Measurements from ENCODE around the gene EPC2. TPM values are rescaled to one million over a fixed set of nuclear protein-coding genes. Genes with fewer than 3 reads are reported as not detected.
A peak's percentile ranks its signal among the peaks of the same experiment; 100 is the strongest.
"Not testable (repeated sequence)": the region's sequence is repeated elsewhere in the genome, so short reads cannot be mapped to it uniquely, and the experiment has no call there.

EPC2 gene
- total RNA-seq, 1 donor from 2014 or later = 6.5 TPM

DNA sequence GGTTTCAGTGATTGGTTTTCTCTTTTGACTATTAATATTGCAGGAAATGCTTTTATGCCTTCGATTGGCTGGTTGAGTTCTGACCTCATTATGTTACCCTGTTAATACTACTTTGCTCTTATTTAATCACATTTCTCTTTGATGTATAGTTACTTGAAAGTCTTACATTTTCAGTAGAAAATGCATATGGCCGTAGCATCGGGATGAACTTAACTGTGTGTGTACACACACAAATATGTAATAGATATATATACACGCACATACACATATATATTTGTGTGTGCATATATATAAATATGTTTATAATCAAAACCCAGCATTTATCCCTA, 1.6 kb downstream of the EPC2 start:
- TF ChIP-seq, protein P1, sequence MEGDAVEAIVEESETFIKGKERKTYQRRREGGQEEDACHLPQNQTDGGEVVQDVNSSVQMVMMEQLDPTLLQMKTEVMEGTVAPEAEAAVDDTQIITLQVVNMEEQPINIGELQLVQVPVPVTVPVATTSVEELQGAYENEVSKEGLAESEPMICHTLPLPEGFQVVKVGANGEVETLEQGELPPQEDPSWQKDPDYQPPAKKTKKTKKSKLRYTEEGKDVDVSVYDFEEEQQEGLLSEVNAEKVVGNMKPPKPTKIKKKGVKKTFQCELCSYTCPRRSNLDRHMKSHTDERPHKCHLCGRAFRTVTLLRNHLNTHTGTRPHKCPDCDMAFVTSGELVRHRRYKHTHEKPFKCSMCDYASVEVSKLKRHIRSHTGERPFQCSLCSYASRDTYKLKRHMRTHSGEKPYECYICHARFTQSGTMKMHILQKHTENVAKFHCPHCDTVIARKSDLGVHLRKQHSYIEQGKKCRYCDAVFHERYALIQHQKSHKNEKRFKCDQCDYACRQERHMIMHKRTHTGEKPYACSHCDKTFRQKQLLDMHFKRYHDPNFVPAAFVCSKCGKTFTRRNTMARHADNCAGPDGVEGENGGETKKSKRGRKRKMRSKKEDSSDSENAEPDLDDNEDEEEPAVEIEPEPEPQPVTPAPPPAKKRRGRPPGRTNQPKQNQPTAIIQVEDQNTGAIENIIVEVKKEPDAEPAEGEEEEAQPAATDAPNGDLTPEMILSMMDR (IDR thresholded peaks at IDR 0.05) = no peak
- peak overlapping the region in 1 of 2 donors; percentile 99 for H3K27ac ChIP-seq
- H3K27me3 ChIP-seq = no peaks in the 10 kb centered on the region
- no peaks in the 10 kb centered on the region for H3K9me3 ChIP-seq
- no peak for DNase-seq (ENCODE audit: low spot score in 2 of 2)
- peak overlapping the region; percentile 89 to 98 for H3K4me3 ChIP-seq
- H3K36me3 ChIP-seq = no peaks in the 10 kb centered on the region
- intact Hi-C loops (cut with DNase I) = loop anchor here (10.0 kb wide), 2 partner anchors 939 to 1839 kb away; partner anchors contain the start of genes MMADHC and RND3
- H3K4me1 ChIP-seq = peaks cover 0 to 14% of the 10 kb centered on the region in 2 donors

DNA sequence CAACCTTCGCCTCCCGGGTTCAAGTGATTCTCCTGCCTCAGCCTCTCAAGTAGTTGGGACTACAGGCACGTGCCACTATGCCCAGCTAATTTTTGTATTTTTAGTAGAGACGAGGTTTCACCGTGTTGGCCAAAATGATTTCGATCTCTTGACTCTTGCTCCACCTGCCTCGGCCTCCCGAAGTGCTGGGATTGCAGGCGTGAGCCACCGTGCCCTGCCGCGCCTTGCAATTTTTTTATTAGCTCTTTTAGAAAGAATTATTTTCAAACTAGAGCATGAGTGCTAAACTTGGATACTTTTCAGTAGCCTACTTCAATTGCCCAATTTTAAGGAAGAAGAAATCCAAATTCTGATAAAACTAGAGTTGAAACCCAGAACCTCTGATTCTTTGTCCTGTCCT, 3.2 kb downstream of the EPC2 start:
- H3K4me3 ChIP-seq; H3K9me3 ChIP-seq; H3K36me3 ChIP-seq; H3K27me3 ChIP-seq; DNase-seq (ENCODE audit: low spot score in 2 of 2); H3K27ac ChIP-seq: not testable (repeated sequence)
- peaks cover 0 to 23% of the 10 kb centered on the region in 2 donors for H3K4me1 ChIP-seq
- intact Hi-C loops (cut with DNase I) = loop anchor here (10.0 kb wide), 2 partner anchors 937 to 1837 kb away; partner anchors contain the start of genes MMADHC and RND3

DNA sequence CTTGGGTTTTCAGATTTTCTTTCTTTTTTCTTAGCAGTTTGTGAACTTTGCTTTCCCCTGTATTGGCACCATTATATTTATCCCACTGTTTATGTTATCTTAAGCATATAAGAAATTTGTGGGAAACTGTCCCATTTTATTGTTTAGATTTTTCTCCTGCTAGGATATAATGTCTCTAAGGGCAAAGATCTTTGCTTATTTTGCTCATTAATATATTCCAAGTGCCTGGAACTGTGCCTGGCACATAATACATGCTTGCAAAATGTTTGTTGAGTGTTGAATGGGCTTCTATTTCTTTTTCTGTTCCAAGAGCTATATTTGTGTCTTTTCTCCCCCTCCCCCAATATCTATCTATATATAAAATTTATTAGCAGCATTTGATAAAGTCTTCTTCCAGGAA, 5.4 kb downstream of the EPC2 start:
- Histone ChIP-seq H3K9me3 (no peaks in the 10 kb centered on the region), H3K27ac (no peak overlapping the region), H3K27me3 (no peaks in the 10 kb centered on the region), H3K36me3 (no peaks in the 10 kb centered on the region), H3K4me1 (peaks cover 0 to 23% of the 10 kb centered on the region in 2 donors), H3K4me3 (no peak overlapping the region)
- intact Hi-C loops (cut with DNase I) = loop anchor here (10.0 kb wide), 2 partner anchors 935 to 1835 kb away; partner anchors contain the start of genes MMADHC and RND3
- TF ChIP-seq, protein P1 (IDR thresholded peaks at IDR 0.05) = no peak
- DNase-seq (ENCODE audit: low spot score in 2 of 2) = no peak

DNA sequence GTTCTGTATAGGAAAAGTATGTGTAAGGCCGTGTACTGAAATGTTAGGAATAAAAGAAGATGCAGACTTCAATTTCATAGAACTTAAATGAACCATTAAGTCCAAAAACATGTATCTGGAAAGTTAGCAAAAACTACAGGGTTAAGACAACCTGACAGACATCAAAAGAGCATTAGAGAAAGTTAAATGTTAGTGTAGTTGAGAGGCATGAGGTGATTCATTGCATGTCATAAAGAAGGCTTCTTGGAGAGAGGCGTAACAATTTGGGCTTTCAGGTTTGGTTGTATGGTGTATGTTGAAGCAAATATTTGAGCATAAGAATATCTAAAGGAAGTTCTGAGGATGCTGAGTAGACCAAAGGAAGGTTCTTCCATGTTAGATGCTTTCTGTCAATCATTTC, 6.3 kb downstream of the EPC2 start:
- intact Hi-C loops (cut with DNase I) = no loop called here
- DNase-seq (ENCODE audit: low spot score in 2 of 2) = no peak
- peaks cover 0 to 23% of the 10 kb centered on the region in 2 donors for H3K4me1 ChIP-seq
- no peaks in the 10 kb centered on the region for H3K36me3 ChIP-seq
- H3K9me3 ChIP-seq = no peaks in the 10 kb centered on the region
- TF ChIP-seq, protein P1 (IDR thresholded peaks at IDR 0.05) = no peak
- no peak overlapping the region for H3K4me3 ChIP-seq
- no peaks in the 10 kb centered on the region for H3K27me3 ChIP-seq
- H3K27ac ChIP-seq = no peak overlapping the region

DNA sequence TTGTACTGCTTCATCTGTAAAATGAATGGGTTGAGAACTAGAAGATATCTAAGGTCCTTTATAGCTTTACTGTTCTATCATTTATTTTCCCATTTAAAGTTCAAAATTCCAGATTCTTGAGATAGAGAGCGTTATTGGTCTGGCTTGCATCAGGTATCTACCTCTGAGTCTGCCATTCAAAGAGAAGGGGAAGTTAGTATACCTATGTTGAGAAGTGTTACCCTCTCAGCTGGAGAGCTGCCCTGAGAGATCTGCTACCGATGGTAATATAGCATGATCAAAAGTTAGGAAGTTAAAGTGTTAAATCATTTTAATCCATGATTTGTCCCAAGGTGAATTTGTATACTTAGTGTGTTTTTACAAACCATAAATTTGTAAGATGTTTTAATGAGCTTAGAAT, 7.4 kb downstream of the EPC2 start:
- DNase-seq (ENCODE audit: low spot score in 2 of 2) = no peak
- no peak overlapping the region for H3K27ac ChIP-seq
- TF ChIP-seq, protein P1 (IDR thresholded peaks at IDR 0.05) = no peak
- no peak overlapping the region for H3K4me3 ChIP-seq
- H3K36me3 ChIP-seq = no peaks in the 10 kb centered on the region
- H3K4me1 ChIP-seq = peaks cover 0 to 23% of the 10 kb centered on the region in 2 donors
- H3K27me3 ChIP-seq = no peaks in the 10 kb centered on the region
- intact Hi-C loops (cut with DNase I) = no loop called here
- no peaks in the 10 kb centered on the region for H3K9me3 ChIP-seq

DNA sequence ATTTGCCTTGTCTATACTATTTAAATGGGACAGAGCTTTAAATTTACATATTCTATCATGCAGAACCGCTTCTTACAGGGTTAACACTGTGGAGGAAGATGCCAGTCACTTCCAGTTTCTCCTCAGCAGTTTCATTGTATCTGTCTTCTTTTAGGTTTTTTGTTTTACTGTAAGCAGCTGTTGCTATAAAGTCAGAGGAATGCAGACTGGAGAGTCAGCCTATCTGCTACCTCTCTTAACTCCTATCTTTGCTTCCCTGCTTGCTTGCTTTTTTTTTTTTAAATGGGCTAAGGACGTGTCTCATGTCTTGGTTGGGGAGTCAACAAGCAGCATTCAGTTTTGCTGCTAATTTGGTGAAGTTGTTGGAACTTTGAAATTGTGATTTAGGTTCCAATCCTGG, 8.9 kb downstream of the EPC2 start:
- peaks cover 0 to 20% of the 10 kb centered on the region in 2 donors for H3K4me1 ChIP-seq

More for the DNA sequence above, 8.9 kb downstream of the EPC2 start:
- TF ChIP-seq, protein P1 (IDR thresholded peaks at IDR 0.05) = no peak
- Histone ChIP-seq H3K9me3 (no peaks in the 10 kb centered on the region), H3K36me3 (no peaks in the 10 kb centered on the region), H3K27me3 (no peaks in the 10 kb centered on the region), H3K27ac (no peak overlapping the region), H3K4me3 (no peak overlapping the region)
- DNase-seq (ENCODE audit: low spot score in 2 of 2) = no peak
- intact Hi-C loops (cut with DNase I) = no loop called here
